WERI-Rb-1 (cell line): ENCODE measurements around the gene MEF2C.
"Not testable (repeated sequence)": the region's sequence is repeated elsewhere in the genome, so short reads cannot be mapped to it uniquely, and the experiment has no call there.

Source experiments
- DNase-seq: peaks from one replicate; pipeline ENCODE4 v3.0.0-alpha.2; 2020
- H3K27ac ChIP-seq: fragments of 250-450 bp; sonication (Bioruptor Pico); 2 replicates; pipeline ENCODE4 v1.5.1; 2020; ENCODE audit warnings: mild to moderate bottlenecking, moderate library complexity
- H3K27me3 ChIP-seq: fragments of 250-450 bp; sonication (Bioruptor Pico); 2 replicates; pipeline ENCODE4 v1.5.1; 2021; ENCODE audit warnings: mild to moderate bottlenecking, low read depth, moderate library complexity; ENCODE audit not compliant: insufficient read depth, severe bottlenecking
- H3K36me3 ChIP-seq: fragments of 250-450 bp; sonication (Bioruptor Pico); 2 replicates; pipeline ENCODE4 v1.5.1; 2020; ENCODE audit warnings: mild to moderate bottlenecking, moderate library complexity
- H3K4me3 ChIP-seq: 2 replicates; pipeline ENCODE4 v1.5.1; 2011; ENCODE audit warnings: low read depth, mild to moderate bottlenecking, control low read depth, low read length
- H3K9me3 ChIP-seq: fragments of 250-450 bp; sonication (Bioruptor Pico); 2 replicates; pipeline ENCODE4 v1.5.1; 2021; ENCODE audit warnings: mild to moderate bottlenecking, moderate library complexity; ENCODE audit not compliant: severe bottlenecking
- CTCF ChIP-seq: IDR thresholded peaks from 2 replicates; pipeline ENCODE4 v1.5.1; 2011; ENCODE audit warnings: low read depth, mild to moderate bottlenecking, control low read depth, inconsistent platforms, low read length

MEF2C gene

GRCh38 chr5:88807327-88807726 lies 75.7 kb downstream of the MEF2C start:
- Histone ChIP-seq H3K4me3 (no peak overlapping the region), H3K36me3 (no peaks in the 10 kb centered on the region), H3K27ac (no peak overlapping the region), H3K9me3 (no peaks in the 10 kb centered on the region), H3K27me3 (no peaks in the 10 kb centered on the region)
- DNase-seq = no peak
- no peak for TF ChIP-seq CTCF

GRCh38 chr5:88806338-88806737 lies 76.6 kb downstream of the MEF2C start:
- H3K27ac ChIP-seq = no peak overlapping the region
- H3K27me3 ChIP-seq = no peaks in the 10 kb centered on the region
- H3K9me3 ChIP-seq = no peaks in the 10 kb centered on the region
- no peak overlapping the region for H3K4me3 ChIP-seq
- no peak for DNase-seq
- no peak for TF ChIP-seq CTCF
- no peaks in the 10 kb centered on the region for H3K36me3 ChIP-seq

- no peaks in the 10 kb centered on the region for H3K9me3 ChIP-seq
- H3K4me3 ChIP-seq = no peak overlapping the region
- H3K36me3 ChIP-seq = no peaks in the 10 kb centered on the region
Measured at GRCh38 chr5:88805151-88805784, 77.7 kb downstream of the MEF2C start.

GRCh38 chr5:88804444-88804843 lies 78.5 kb downstream of the MEF2C start:
- TF ChIP-seq CTCF = no peak
- Histone ChIP-seq H3K36me3 (no peaks in the 10 kb centered on the region), H3K27ac (no peak overlapping the region), H3K9me3 (no peaks in the 10 kb centered on the region), H3K4me3 (no peak overlapping the region), H3K27me3 (no peaks in the 10 kb centered on the region)
- no peak for DNase-seq

More at GRCh38 chr5:88805151-88805784, 77.7 kb downstream of the MEF2C start:
- DNase-seq = no peak
- no peak overlapping the region for H3K27ac ChIP-seq
- no peaks in the 10 kb centered on the region for H3K27me3 ChIP-seq
- no peak for TF ChIP-seq CTCF

- H3K9me3 ChIP-seq = no peaks in the 10 kb centered on the region
- H3K4me3 ChIP-seq = no peak overlapping the region
- H3K27ac ChIP-seq = no peak overlapping the region
- TF ChIP-seq CTCF = no peak
- no peak for DNase-seq
- no peaks in the 10 kb centered on the region for H3K36me3 ChIP-seq
- H3K27me3 ChIP-seq = no peaks in the 10 kb centered on the region
Measured at GRCh38 chr5:88803309-88803708, 79.7 kb downstream of the MEF2C start.

- no peak overlapping the region for H3K27ac ChIP-seq
- no peaks in the 10 kb centered on the region for H3K27me3 ChIP-seq
- no peaks in the 10 kb centered on the region for H3K36me3 ChIP-seq
- H3K4me3 ChIP-seq = no peak overlapping the region
- no peak for TF ChIP-seq CTCF
- no peaks in the 10 kb centered on the region for H3K9me3 ChIP-seq
- DNase-seq = no peak
Measured at GRCh38 chr5:88799938-88800535, 82.9 kb downstream of the MEF2C start.

GRCh38 chr5:88798933-88799332 lies 84.1 kb downstream of the MEF2C start:
- not testable (repeated sequence) for H3K4me3 ChIP-seq, DNase-seq, H3K36me3 ChIP-seq, H3K9me3 ChIP-seq, H3K27ac ChIP-seq, H3K27me3 ChIP-seq

- not testable (repeated sequence) for DNase-seq, H3K36me3 ChIP-seq, H3K4me3 ChIP-seq, H3K27ac ChIP-seq, H3K27me3 ChIP-seq, H3K9me3 ChIP-seq
Measured at GRCh38 chr5:88793797-88794196, 89.2 kb downstream of the MEF2C start.
